Activated CD8-positive, alpha-beta T cell treated with anti-CD3 and anti-CD28 coated beads for 36 hours (primary cell): Measurements from ENCODE around the gene FAM149B1. TPM values are rescaled to one million over a fixed set of nuclear protein-coding genes. Genes with fewer than 3 reads are reported as not detected.
A peak's percentile ranks its signal among the peaks of the same experiment; 100 is the strongest.
"Not testable (repeated sequence)": the region's sequence is repeated elsewhere in the genome, so short reads cannot be mapped to it uniquely, and the experiment has no call there.

ENCODE experiments used
- ATAC-seq: fragments of 200-7000 bp; cut with Tn5 transposase; one replicate; pipeline ENCODE4 v1.10.0; 2021; ENCODE audit warnings: mild to moderate bottlenecking, moderate library complexity
- CTCF ChIA-PET: fragments of 350-600 bp; sonication (Branson Sonifier 250); formaldehyde crosslinking; loops from one replicate; lab custom pipeline; 2021; ENCODE audit warnings: antibody characterized with exemption; lab: Charles Lee
- POLR2A ChIA-PET: fragments of 350-600 bp; sonication (Branson Sonifier 250); formaldehyde crosslinking; loops from one replicate; lab custom pipeline; 2021; ENCODE audit warnings: antibody characterized with exemption; lab: Charles Lee
- DNase-seq: peaks from one replicate; pipeline ENCODE4 v3.0.0-alpha.2; 2020
- H3K27ac Mint-ChIP-seq: one replicate; pipeline ENCODE4 v1.8.0; 2021; ENCODE audit warnings: mild to moderate bottlenecking, mixed read lengths
- H3K27me3 Mint-ChIP-seq: one replicate; pipeline ENCODE4 v1.8.0; 2021; ENCODE audit warnings: mixed read lengths
- H3K36me3 Mint-ChIP-seq: one replicate; pipeline ENCODE4 v1.8.0; 2021; ENCODE audit warnings: low read depth, mixed read lengths
- H3K4me1 Mint-ChIP-seq: one replicate; pipeline ENCODE4 v1.8.0; 2021; ENCODE audit warnings: low read depth, mixed read lengths
- H3K4me3 Mint-ChIP-seq: one replicate; pipeline ENCODE4 v1.8.0; 2021; ENCODE audit warnings: mild to moderate bottlenecking, moderate library complexity, mixed read lengths
- H3K9me3 Mint-ChIP-seq: one replicate; pipeline ENCODE4 v1.8.0; 2021; ENCODE audit warnings: mixed read lengths
- intact Hi-C: fragments of 100-400 bp; cut with micrococcal nuclease; formaldehyde crosslinking; loops from one replicate; pipeline ENCODE4 v1.10.0; 2022
- total RNA-seq, 2 experiments: library from RNA; stranded (reverse); gene quantifications; one replicate each; pipeline ENCODE4 v1.2.3, GENCODE V29; 2021
- TF ChIP-seq, protein P1 (sequence below): fragments of 200-600 bp; IDR thresholded peaks from one replicate; pipeline ENCODE4 v1.8.0; 2022; ENCODE audit warnings: antibody characterized with exemption, mild to moderate bottlenecking

Gene FAM149B1
- total RNA-seq, 2 experiments from 2014 or later = 13.0 to 13.3 TPM

DNA sequence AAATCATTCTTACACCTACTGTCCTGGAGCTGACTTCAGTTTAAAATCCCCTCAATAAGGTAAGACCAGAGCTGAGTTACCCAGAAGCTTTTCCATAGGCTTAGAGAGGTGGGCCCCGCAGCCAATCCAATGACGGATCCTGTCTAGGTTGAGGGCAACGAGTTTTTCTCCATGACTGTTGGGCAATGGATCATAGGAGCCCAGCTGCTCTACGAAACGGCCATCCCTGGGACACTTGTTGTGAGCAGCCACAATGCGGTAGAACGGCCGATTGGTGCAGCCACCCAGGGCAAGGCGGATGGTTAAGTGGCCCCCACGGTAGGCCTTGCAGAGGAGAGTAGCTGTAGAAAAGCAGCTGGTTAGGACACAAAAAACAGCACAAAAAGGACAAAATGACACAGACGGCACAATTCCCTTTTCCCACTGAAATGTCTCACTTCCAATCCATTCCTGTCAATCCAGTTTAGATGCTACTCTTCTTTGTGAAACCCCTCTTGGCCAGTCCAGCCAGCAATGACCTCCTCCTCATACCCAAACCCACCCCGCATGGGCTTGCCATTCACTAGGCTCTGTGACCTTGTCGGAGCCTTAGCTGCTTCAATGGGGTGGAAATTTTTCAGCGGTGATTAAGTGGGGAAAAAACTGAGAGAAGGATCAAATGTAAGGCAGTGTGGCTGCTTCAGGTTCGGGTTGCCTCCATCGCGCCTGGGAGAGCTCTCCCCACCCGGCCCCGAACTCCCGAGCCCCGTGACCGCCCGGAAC, 83.9 kb downstream of the FAM149B1 start:
- DNase-seq = peak; percentile 38
- no peaks in the 10 kb centered on the region for H3K9me3 Mint-ChIP-seq
- H3K36me3 Mint-ChIP-seq = peaks cover 45% of the 10 kb centered on the region
- ATAC-seq = peak; percentile 70
- peak overlapping the region; percentile 93 for H3K4me3 Mint-ChIP-seq
- ChIA-PET CTCF (interaction anchor here (1.2 kb wide), 1 partner anchor 155 kb away, joined by 3 read pairs; the partner anchor contains the start of gene P4HA1), POLR2A (interaction anchor here (1.0 to 3.6 kb wide), 9 partner anchors 9 to 375 kb away, joined by 3 to 33 read pairs (median 6); partner anchors contain the start of genes CFAP70, ECD and FAM149B1)
- peaks cover 36% of the 10 kb centered on the region for H3K4me1 Mint-ChIP-seq
- intact Hi-C loops = no loop called here
- no peaks in the 10 kb centered on the region for H3K27me3 Mint-ChIP-seq
- TF ChIP-seq, protein P1, sequence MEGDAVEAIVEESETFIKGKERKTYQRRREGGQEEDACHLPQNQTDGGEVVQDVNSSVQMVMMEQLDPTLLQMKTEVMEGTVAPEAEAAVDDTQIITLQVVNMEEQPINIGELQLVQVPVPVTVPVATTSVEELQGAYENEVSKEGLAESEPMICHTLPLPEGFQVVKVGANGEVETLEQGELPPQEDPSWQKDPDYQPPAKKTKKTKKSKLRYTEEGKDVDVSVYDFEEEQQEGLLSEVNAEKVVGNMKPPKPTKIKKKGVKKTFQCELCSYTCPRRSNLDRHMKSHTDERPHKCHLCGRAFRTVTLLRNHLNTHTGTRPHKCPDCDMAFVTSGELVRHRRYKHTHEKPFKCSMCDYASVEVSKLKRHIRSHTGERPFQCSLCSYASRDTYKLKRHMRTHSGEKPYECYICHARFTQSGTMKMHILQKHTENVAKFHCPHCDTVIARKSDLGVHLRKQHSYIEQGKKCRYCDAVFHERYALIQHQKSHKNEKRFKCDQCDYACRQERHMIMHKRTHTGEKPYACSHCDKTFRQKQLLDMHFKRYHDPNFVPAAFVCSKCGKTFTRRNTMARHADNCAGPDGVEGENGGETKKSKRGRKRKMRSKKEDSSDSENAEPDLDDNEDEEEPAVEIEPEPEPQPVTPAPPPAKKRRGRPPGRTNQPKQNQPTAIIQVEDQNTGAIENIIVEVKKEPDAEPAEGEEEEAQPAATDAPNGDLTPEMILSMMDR = no peak
- H3K27ac Mint-ChIP-seq = peak overlapping the region; percentile 98

DNA sequence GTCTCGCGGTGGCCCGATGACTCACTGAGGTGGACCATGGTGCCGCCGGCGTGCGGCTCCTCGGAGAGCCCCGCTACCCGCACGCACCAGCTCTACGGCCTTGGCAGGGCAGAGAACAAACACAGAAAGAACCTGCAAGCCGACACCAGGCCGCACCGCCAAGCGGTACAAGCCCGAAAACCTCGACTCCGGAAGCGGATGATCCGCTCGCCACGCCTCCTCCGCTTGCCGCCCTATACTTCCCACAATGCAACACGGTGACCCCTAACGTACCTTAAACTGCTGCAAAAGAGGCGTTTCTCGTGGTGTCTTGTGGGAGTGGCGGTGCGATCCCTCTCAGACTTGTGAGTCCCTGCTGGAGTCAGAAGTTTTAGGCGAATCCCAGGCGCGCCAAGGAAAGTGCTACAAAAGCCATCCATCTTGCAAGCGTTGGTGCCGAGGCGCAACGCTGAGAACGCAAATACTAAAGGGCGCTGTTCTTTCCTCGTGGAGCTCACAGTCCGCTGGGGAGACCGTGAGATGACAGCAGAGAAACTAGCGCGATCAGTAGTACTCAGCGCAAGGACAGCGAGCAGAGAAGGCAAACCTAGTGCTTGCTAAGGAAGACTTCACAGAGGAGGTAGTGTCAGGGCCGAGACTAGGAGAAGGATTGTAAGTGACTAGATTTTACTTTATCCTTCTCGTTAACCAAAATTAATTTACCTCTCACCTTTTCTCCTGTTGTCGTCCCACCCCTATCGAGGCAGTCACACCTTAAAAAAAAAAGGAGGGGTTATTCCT, 84.7 kb downstream of the FAM149B1 start, which contains the start of gene MRPS16:
TSS of gene MRPS16 (minus strand) at position 200 of the 780 bp plus-strand sequence. CDS start at position 38, 162 bp downstream.
- ChIA-PET POLR2A (interaction anchor here (0.7 to 3.6 kb wide), 13 partner anchors 9 to 375 kb away, joined by 3 to 33 read pairs (median 5); partner anchors contain the start of genes CFAP70, ECD and FAM149B1), CTCF (interaction anchor here (0.7 to 1.4 kb wide), 4 partner anchors 9 to 391 kb away, joined by 3 to 7 read pairs (median 4); partner anchors contain the start of gene P4HA1)
- peak; percentile 96 for DNase-seq
- ATAC-seq = peak; percentile 89
- peaks cover 40% of the 10 kb centered on the region for H3K36me3 Mint-ChIP-seq
- H3K4me3 Mint-ChIP-seq = peak within 1 kb of the TSS; percentile 93
- intact Hi-C loops = no loop called here
- no peaks in the 10 kb centered on the region for H3K9me3 Mint-ChIP-seq
- peaks cover 35% of the 10 kb centered on the region for H3K4me1 Mint-ChIP-seq
- TF ChIP-seq, protein P1 = peak; percentile 5
- peak within 1 kb of the TSS; percentile 98 for H3K27ac Mint-ChIP-seq
- H3K27me3 Mint-ChIP-seq = no peaks in the 10 kb centered on the region

DNA sequence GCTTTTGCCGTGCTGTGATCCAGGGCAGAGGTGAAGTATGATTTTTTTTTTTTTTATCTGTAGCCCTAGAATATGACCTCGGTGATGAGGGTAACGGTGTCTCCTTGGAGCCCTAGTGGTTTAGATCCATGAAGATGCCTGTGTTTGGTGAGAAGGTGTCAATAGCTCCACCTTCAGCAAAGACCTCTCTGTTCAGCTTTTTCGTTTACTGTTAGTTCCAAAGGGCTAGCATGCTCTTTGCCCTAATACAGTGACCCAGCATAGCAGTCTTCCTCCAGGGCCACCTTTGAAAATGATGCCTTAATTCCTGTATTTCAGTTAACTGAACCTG, 85.3 kb downstream of the FAM149B1 start:
- peak overlapping the region; percentile 98 for H3K27ac Mint-ChIP-seq
- ATAC-seq = peak; percentile 4
- intact Hi-C loops = no loop called here
- POLR2A ChIA-PET = interaction anchor here (0.7 to 3.6 kb wide), 10 partner anchors 13 to 374 kb away, joined by 3 to 33 read pairs (median 4); partner anchors contain the start of genes CFAP70, ECD and FAM149B1
- CTCF ChIA-PET = interaction anchor here (0.7 to 1.4 kb wide), 5 partner anchors 8 to 391 kb away, joined by 3 to 7 read pairs (median 3); partner anchors contain the start of gene P4HA1
- H3K4me1 Mint-ChIP-seq = peaks cover 30% of the 10 kb centered on the region
- H3K9me3 Mint-ChIP-seq = no peaks in the 10 kb centered on the region
- peaks cover 36% of the 10 kb centered on the region for H3K36me3 Mint-ChIP-seq
- TF ChIP-seq, protein P1 = peak; percentile 2
- no peaks in the 10 kb centered on the region for H3K27me3 Mint-ChIP-seq
- H3K4me3 Mint-ChIP-seq = peak overlapping the region; percentile 93
- DNase-seq = no peak

DNA sequence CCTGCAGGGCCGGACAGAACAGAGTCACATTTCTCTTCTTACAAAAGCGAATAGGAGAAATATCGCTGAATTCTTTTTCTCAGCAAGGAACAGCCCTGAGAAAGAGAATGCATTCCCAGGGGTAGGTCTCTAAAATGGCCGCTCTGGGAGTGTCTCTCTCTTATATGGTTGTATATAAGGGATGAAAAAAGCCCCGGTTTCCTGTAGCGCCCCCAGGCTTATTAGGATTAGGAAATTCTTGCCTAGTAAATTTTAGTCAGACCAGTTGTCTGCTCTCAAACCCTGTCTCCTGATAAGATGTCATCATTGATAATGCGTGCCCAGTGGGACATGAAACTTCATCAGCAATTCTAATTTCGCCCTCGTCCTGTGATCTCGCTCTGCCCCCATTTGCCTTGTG, 90.7 kb downstream of the FAM149B1 start:
- peak; percentile 11 for DNase-seq

More for the DNA sequence above, 90.7 kb downstream of the FAM149B1 start:
- H3K27ac Mint-ChIP-seq, intact Hi-C loops, H3K27me3 Mint-ChIP-seq, H3K4me3 Mint-ChIP-seq, H3K36me3 Mint-ChIP-seq, ATAC-seq, H3K9me3 Mint-ChIP-seq, H3K4me1 Mint-ChIP-seq: not testable (repeated sequence)
- CTCF ChIA-PET = interaction anchor here (0.6 kb wide), 1 partner anchor 37 kb away, joined by 3 read pairs; no protein-coding TSS in a partner anchor
- POLR2A ChIA-PET = interaction anchor here (2.8 kb wide), 1 partner anchor 12 kb away, joined by 11 read pairs; the partner anchor contains the start of gene DNAJC9
